ENCODE data around the gene TPPP2.

GRCh38 chr14:21018781-21019180, 11.2 kb upstream of the TPPP2 start:
- no peak for TF ChIP-seq POLR2A (IDR thresholded peaks at IDR 0.05; ENCODE audit: low read length)
- no peak for TF ChIP-seq GATA1 (IDR thresholded peaks at IDR 0.05; ENCODE audit: low read depth, low read length)

Data from erythroblast (primary cell).